HL-60 (cell line): Measurements from ENCODE around the gene NEGR1.
A peak's percentile ranks its signal among the peaks of the same experiment; 100 is the strongest.

ENCODE experiments used
- DNase-seq, 2 experiments: peaks; one replicate each; pipeline ENCODE4 v3.0.0-alpha.2; 2010 to 2020; ENCODE audit warnings: low read depth in 1 of 2, low spot score in 1 of 2
- H3K27ac ChIP-seq: fragments of 250-450 bp; sonication (Bioruptor Pico); replicated peaks from 2 replicates; pipeline ENCODE4 v1.5.1; 2020; ENCODE audit warnings: mild to moderate bottlenecking, moderate library complexity
- H3K27me3 ChIP-seq: fragments of 250-450 bp; sonication (Bioruptor Pico); 2 replicates; pipeline ENCODE4 v1.5.1; 2021; ENCODE audit warnings: mild to moderate bottlenecking, moderate library complexity; ENCODE audit not compliant: insufficient read depth, poor library complexity, severe bottlenecking
- H3K4me3 ChIP-seq: replicated peaks from 2 replicates; pipeline ENCODE4 v1.5.1; 2011; ENCODE audit warnings: mild to moderate bottlenecking, control low read depth, low read length; ENCODE audit not compliant: insufficient read depth
- CTCF ChIP-seq: IDR thresholded peaks from one replicate; pipeline ENCODE4 v1.5.1; 2011; ENCODE audit warnings: low read length, control low read depth, inconsistent platforms; ENCODE audit not compliant: insufficient read depth
- GABPA ChIP-seq: IDR thresholded peaks from 2 replicates; pipeline ENCODE4 v1.6.1; 2012; ENCODE audit warnings: low read depth
- POLR2AphosphoS5 ChIP-seq: IDR thresholded peaks from 2 replicates; pipeline ENCODE4 v1.6.1; 2012; ENCODE audit warnings: low read depth
- REST ChIP-seq: IDR thresholded peaks from 2 replicates; pipeline ENCODE4 v1.6.1; 2012; ENCODE audit warnings: low read depth; ENCODE audit not compliant: insufficient replicate concordance
- SPI1 ChIP-seq: IDR thresholded peaks from 2 replicates; pipeline ENCODE4 v1.6.1; 2012; ENCODE audit warnings: low read depth, mild to moderate bottlenecking, borderline replicate concordance

The NEGR1 gene

GRCh38 chr1:72278461-72278860, 3.9 kb downstream of the NEGR1 start:
- no peak for DNase-seq
- Histone ChIP-seq H3K27ac (no peak overlapping the region), H3K4me3 (no peak overlapping the region), H3K27me3 (no peaks in the 10 kb centered on the region)
- TF ChIP-seq GABPA (no peak), SPI1 (peak; percentile 77)

GRCh38 chr1:72271555-72272085, 10.7 kb downstream of the NEGR1 start:
- Histone ChIP-seq H3K27ac (no peak overlapping the region), H3K4me3 (no peak overlapping the region), H3K27me3 (no peaks in the 10 kb centered on the region)
- TF ChIP-seq SPI1 (peak; percentile 82), GABPA (no peak), CTCF (no peak), REST (no peak), POLR2AphosphoS5 (no peak)
- DNase-seq, result peak in 1 of 2 experiments; percentile 32

- DNase-seq, result no peak
- Histone ChIP-seq H3K4me3 (no peak overlapping the region), H3K27me3 (no peaks in the 10 kb centered on the region), H3K27ac (no peak overlapping the region)
- TF ChIP-seq CTCF, result no peak
- TF ChIP-seq SPI1, result no peak
- no peak for TF ChIP-seq REST
- TF ChIP-seq POLR2AphosphoS5, result no peak
- TF ChIP-seq GABPA, result no peak
These were observed 19.6 kb downstream of the NEGR1 start for GRCh38 chr1:72262735-72263134.

GRCh38 chr1:72253132-72253531, 29.2 kb downstream of the NEGR1 start:
- no peaks in the 10 kb centered on the region for H3K27me3 ChIP-seq
- no peak for TF ChIP-seq POLR2AphosphoS5
- TF ChIP-seq SPI1, result no peak
- TF ChIP-seq REST, result no peak
- no peak for TF ChIP-seq GABPA
- TF ChIP-seq CTCF, result no peak
- no peak overlapping the region for H3K4me3 ChIP-seq
- DNase-seq, result no peak
- no peak overlapping the region for H3K27ac ChIP-seq
